Skeletal muscle satellite cell (primary cell): ENCODE data around the gene DEAF1.

Source experiments
- H3K27me3 ChIP-seq: 2 replicates; pipeline ENCODE4 v1.7.0; 2013; ENCODE audit warnings: low read length; ENCODE audit not compliant: control insufficient read depth, insufficient read depth
- H3K36me3 ChIP-seq: 2 replicates; pipeline ENCODE4 v1.7.0; 2013; ENCODE audit warnings: mild to moderate bottlenecking, control low read depth, low read length; ENCODE audit not compliant: insufficient read depth
- H3K4me1 ChIP-seq: 2 replicates; pipeline ENCODE4 v1.7.0; 2013; ENCODE audit warnings: low read length; ENCODE audit not compliant: control insufficient read depth, insufficient read depth
- H3K4me2 ChIP-seq: 2 replicates; pipeline ENCODE4 v1.7.0; 2013; ENCODE audit warnings: mild to moderate bottlenecking, low read length
- H3K4me3 ChIP-seq: 2 replicates; pipeline ENCODE4 v1.7.0; 2013; ENCODE audit warnings: low read length
- H3K9ac ChIP-seq: 2 replicates; pipeline ENCODE4 v1.7.0; 2013; ENCODE audit warnings: mild to moderate bottlenecking, low read depth, low read length, moderate library complexity
- H3K9me3 ChIP-seq: replicated peaks from 2 replicates; pipeline ENCODE4 v1.7.0; 2013; ENCODE audit warnings: mild to moderate bottlenecking, control low read depth, low read length

Gene DEAF1

DNA sequence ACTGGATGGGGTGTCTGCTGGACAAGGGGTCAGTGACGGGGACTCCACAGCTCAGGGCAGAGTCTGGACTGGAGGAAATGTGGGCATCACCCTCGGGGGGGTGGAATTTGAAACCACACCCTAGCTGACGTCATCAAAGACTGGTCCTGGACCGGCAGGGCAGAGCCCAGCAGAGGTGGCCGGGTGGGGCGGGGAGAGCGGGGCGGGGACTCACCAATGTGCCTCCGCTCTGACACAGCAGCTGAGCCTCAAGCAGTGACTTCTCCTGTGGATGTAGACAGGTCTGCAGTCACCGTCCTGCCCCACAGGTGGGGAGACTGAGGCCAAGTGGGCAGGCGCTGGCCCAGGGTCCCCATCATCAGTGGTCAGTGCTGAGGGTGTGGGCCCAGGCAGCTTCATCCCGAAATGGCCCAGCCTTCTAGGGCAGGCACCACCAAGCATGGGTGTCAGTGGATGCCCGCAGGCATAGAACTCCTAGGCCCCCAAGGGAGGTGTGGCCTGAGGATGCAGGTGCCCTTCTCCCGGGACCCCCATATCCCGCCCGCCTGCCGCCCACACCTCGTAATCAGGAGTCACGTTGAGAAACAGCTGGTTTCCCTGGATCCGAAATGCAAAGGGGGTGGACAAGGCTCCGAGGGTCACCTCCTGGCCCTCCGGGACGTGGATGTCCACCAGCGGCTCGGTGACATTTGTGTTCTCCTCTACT is 70.9 kb downstream of the DEAF1 start:
- Histone ChIP-seq H3K9ac (no peak overlapping the region), H3K4me3 (no peak overlapping the region), H3K9me3 (no peaks in the 10 kb centered on the region), H3K4me2 (no peak overlapping the region), H3K4me1 (peaks cover 6% of the 10 kb centered on the region), H3K36me3 (peaks cover 4% of the 10 kb centered on the region), H3K27me3 (no peaks in the 10 kb centered on the region)

DNA sequence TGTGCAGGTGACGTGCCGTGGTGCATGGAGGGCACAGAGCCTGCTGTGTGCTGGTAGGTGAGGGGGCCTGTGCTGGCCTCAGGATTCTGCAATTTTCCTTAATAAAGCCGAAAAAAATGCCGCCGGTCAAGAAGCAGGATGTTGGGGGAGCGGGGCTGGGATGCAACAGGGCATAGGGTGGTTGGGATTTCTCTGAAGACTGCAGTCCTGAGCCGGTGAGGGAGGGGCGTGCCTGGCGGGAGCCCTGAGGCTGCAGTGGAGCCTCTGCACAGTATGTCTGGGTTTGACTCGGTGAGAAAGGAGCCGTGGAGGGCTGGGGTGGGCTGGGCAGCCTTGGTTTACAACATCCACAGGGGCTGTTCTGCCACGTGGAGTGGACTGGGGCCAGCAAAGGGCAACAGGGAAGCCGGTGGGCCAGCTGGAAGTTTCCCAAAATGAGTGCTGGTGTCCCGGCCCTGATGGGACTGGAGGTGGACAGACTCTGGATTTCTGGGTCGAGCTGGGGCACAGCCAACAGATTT is 71.6 kb downstream of the DEAF1 start:
- H3K4me1 ChIP-seq: peaks cover 4% of the 10 kb centered on the region
- no peak overlapping the region for H3K4me2 ChIP-seq
- peaks cover 6% of the 10 kb centered on the region for H3K36me3 ChIP-seq
- H3K27me3 ChIP-seq: no peaks in the 10 kb centered on the region
- no peak overlapping the region for H3K9ac ChIP-seq
- no peak overlapping the region for H3K4me3 ChIP-seq
- H3K9me3 ChIP-seq: no peaks in the 10 kb centered on the region

DNA sequence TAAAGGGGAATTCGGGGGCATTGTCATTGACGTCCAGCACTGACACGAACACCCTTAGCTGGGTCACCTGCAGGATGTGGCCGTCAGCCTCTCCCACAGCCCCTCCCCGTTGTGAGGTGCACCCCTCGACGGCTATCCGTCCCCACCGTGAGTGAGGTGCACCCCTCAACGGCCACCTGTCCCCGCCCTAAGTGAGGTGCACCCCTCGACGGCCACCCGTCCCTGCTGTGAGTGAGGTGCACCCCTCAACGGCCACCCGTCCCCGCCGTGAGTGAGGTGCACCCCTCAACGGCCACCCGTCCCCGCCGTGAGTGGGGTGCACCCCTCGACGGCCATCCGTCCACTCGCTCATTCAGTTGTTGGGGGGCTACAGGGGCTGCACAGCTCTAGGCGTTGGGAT is 73.2 kb downstream of the DEAF1 start:
- H3K27me3 ChIP-seq: no peaks in the 10 kb centered on the region

DNA sequence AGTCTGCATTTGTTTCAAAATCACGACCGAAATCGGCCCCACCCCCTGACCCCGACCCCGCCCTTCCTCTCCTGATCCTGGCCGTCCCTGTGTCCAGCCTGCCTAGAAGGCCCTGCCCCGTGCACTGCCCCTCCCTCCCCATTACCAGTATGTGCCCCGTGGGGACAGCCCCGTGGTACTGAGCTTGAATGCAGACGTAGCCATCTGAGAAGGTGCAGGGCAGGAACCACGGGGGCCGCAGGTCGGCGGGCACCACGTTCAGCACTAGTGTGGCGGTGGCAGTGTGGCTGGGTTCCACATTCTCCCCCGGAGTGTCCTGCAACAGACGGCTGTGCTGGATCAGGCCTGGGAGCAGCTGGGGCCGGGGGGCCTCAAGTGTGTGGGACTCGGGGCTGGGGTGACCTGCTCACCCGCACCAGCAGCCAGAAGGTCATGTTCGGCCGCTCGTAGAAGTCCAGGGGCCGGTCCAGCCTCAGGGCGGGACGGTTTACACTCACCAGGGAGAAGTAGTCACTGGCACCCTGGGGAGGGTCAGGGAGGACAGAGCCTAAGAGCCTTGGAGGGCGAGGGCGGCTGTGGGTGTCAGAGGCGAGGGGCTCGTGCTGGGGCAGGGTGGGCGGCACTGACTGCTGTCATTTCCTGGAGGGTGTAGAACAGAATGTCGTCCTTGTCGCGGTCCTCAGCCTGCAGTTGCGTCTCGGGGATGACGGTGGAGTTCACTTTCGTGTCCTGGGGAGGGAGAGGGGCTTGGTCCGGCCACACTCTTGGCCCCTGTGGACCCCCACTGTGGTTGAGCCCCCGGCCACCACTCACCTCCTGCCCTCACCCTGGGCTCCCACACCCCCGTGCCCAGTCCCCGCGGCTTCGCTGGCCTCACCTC is 73.8 kb downstream of the DEAF1 start:
- Histone ChIP-seq H3K9ac (no peak overlapping the region), H3K36me3 (peaks cover 11% of the 10 kb centered on the region)

More for the DNA sequence above, 73.2 kb downstream of the DEAF1 start:
- Histone ChIP-seq H3K9ac (no peak overlapping the region), H3K4me1 (no peaks in the 10 kb centered on the region), H3K36me3 (peaks cover 11% of the 10 kb centered on the region), H3K4me2 (no peak overlapping the region), H3K4me3 (no peak overlapping the region), H3K9me3 (no peaks in the 10 kb centered on the region)

DNA sequence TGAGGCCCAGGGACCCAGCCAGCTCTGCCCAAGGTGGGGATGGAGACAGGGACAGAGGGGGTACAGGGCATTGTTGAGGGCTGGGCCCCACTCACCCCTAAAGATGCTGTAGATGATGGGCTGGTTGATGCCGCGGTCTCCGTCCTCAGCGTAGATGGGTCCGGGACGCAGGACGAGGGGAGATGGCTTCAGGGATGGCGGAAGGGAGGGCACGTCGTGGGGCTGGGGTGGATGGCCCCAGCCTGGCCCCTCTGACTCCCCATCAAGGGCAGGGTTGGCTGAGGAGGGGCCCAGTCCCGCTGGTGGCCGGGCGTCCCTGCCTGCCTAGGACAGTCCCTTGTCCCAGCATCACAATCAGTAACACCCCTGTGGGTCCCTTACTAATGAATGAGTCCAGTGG is 74.8 kb downstream of the DEAF1 start:
- Histone ChIP-seq H3K4me2 (no peak overlapping the region), H3K27me3 (no peaks in the 10 kb centered on the region), H3K36me3 (peaks cover 11% of the 10 kb centered on the region), H3K4me1 (peaks cover 7% of the 10 kb centered on the region), H3K4me3 (no peak overlapping the region), H3K9ac (no peak overlapping the region), H3K9me3 (no peaks in the 10 kb centered on the region)

More for the DNA sequence above, 73.8 kb downstream of the DEAF1 start:
- no peak overlapping the region for H3K4me3 ChIP-seq
- H3K4me1 ChIP-seq: peaks cover under 1% of the 10 kb centered on the region
- H3K9me3 ChIP-seq: no peaks in the 10 kb centered on the region
- no peak overlapping the region for H3K4me2 ChIP-seq
- H3K27me3 ChIP-seq: no peaks in the 10 kb centered on the region

DNA sequence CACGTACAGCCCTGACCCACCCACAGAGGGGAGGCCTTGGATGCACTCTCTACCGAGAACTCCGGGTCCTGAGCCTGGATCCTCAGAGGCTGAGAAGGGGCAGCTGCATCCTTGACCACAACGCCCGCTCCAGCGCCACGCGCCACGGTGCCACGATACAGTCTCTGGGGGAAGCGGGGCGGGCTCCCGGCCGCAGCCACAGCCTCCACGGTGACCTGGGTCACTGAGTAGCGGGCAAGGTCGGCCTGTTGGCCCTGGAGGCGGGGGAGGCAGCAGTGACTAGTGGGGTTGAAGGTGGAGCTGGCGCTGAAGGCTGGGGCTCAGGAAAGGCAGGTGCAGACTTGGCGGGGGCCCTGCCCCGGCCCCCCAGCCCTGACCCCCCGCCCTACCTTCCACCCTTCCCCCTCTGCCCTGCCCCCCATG is 75.4 kb downstream of the DEAF1 start:
- H3K9me3 ChIP-seq: no peaks in the 10 kb centered on the region
- no peak overlapping the region for H3K4me3 ChIP-seq
- H3K27me3 ChIP-seq: no peaks in the 10 kb centered on the region
- H3K36me3 ChIP-seq: peaks cover 11% of the 10 kb centered on the region
- H3K4me1 ChIP-seq: peaks cover 13% of the 10 kb centered on the region
- H3K4me2 ChIP-seq: no peak overlapping the region
- H3K9ac ChIP-seq: no peak overlapping the region

DNA sequence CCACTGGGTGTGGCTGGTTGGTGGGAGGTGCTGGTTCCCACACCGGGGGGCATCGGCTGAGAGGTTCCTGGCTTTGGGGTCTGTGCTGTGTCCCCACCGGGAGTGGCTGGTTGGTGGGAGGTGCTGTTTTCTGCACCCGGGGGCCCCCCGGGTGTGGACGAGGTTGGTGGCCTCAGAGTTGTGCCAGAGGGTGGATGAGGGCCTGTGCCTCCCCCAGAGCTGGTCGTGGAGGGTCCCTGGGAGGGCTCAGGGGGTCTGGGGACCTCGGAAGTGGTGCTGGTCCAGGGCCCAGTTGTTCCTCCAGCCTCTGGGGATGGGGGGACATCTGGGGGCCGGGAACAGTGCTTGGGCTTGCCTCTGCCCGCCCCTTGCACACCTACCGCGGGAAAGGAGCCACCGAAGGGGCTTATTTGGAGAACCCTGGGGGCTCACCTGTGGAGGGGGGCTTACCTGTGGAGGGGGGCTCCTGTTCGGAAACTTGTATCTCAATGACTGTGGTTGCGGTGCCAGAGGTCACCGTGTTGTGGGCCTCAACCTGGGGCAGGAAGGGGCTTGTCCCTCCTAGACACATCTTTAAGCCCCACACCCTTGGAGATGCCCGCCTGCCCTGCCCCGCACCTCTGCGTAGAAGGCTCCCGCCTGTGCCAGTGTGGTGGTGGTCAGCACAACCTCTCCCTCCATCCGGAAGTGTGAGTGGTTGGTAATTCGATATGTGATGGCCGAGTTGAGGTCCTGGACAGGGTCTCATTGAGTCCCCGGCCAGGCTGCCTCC is 76.0 kb downstream of the DEAF1 start:
- Histone ChIP-seq H3K9ac (no peak overlapping the region), H3K4me2 (no peak overlapping the region), H3K4me1 (peaks cover 16% of the 10 kb centered on the region), H3K27me3 (no peaks in the 10 kb centered on the region), H3K4me3 (no peak overlapping the region), H3K9me3 (no peaks in the 10 kb centered on the region), H3K36me3 (peaks cover 11% of the 10 kb centered on the region)

DNA sequence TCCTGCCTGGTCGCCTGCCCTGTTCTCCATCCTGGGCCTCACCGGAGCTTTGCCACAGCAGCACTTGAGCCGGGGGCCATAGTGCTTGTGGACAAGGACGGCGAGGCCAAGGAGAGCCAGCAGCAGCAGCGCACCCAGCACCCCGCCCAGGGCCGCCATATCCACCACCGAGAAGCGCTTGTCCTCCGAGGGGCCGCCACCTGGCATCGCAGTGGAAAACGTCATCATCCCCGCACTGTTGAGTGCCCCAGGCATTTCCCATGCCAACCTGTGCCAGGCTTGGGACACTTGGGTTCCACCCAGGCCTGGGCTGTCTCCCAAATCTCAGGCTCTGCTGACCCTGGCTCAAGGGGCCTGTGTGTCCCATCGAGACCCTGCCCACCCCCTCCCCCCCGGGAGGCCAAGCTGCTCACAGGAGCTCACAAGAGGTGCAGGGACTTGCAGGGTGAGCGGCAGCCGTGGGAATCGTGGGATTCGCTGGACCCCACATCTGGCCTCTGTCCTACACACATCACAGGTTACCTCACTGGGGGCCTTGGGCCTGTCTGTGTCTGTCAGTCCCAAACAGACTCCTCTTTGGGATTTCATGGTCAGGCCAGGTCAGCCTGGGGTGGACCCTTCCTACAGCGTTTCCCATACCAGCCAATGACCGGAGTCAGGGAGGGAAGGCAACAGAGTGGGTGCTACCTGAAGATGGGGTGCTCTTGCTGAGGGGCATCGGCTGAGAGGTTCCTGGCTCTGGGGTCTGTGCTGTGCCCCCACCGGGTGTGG is 76.9 kb downstream of the DEAF1 start:
- no peak overlapping the region for H3K4me2 ChIP-seq
- H3K4me3 ChIP-seq: no peak overlapping the region
- no peaks in the 10 kb centered on the region for H3K27me3 ChIP-seq
- H3K4me1 ChIP-seq: peaks cover 16% of the 10 kb centered on the region
- H3K9me3 ChIP-seq: no peaks in the 10 kb centered on the region
- H3K36me3 ChIP-seq: peaks cover 14% of the 10 kb centered on the region
- no peak overlapping the region for H3K9ac ChIP-seq

DNA sequence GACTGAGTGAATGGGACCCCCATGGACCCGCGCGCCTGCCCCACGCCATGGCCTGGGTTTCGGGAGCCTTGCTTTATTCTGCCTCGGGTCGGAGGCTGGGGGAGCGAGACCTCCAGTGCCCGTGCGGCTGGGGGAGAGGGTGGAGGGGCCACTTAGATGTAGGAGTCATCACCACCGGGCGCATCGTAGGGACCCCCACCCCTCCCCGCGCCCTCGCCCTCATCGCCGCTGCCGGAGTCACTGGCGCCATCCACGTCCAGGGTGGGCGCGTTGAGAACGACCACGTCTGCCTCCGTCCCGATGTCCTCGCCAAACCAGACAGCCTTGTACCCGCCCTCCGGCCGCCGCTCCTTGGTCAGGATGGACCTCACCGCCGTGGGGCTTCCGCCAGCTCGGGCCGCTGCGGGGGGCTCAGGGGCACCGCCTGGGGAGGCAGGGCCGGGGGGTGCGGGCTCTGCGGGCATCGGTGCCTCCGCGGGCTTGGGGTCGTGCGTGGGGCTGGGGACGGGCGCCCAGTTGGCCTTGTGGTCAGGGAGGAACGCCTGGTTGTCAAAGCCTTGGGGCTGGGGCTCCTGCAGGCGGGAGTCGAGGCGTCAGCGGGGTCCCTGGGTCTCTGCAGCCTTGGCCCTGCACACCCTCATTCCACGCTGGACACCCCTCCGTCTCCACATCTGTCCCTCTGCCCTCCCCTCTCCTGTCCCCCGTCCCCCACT is 77.7 kb downstream of the DEAF1 start:
- Histone ChIP-seq H3K36me3 (peaks cover 22% of the 10 kb centered on the region), H3K4me1 (peaks cover 19% of the 10 kb centered on the region), H3K27me3 (no peaks in the 10 kb centered on the region), H3K4me2 (no peak overlapping the region), H3K9ac (no peak overlapping the region), H3K4me3 (no peak overlapping the region), H3K9me3 (no peaks in the 10 kb centered on the region)
